ENCODE data around the gene SLC41A1.

The SLC41A1 gene

GRCh38 chr1:205817364-205817763 lies 4.4 kb upstream of the SLC41A1 start:
- peaks cover 7% of the 10 kb centered on the region for H3K4me1 ChIP-seq (ENCODE audit: control insufficient read depth, insufficient read depth, low read length)
- no peaks in the 10 kb centered on the region for H3K36me3 ChIP-seq (ENCODE audit: control insufficient read depth, insufficient read depth, low read length)
- H3K4me3 ChIP-seq (ENCODE audit: low read depth, low read length) = no peak overlapping the region
- H3K9me3 ChIP-seq (ENCODE audit: control insufficient read depth, insufficient read depth, low read length) = no peaks in the 10 kb centered on the region
- H3K27me3 ChIP-seq (ENCODE audit: control insufficient read depth, insufficient read depth, low read length) = peaks cover 12% of the 10 kb centered on the region
- H3K9ac ChIP-seq (ENCODE audit: low read depth, low read length) = no peak overlapping the region

DNA sequence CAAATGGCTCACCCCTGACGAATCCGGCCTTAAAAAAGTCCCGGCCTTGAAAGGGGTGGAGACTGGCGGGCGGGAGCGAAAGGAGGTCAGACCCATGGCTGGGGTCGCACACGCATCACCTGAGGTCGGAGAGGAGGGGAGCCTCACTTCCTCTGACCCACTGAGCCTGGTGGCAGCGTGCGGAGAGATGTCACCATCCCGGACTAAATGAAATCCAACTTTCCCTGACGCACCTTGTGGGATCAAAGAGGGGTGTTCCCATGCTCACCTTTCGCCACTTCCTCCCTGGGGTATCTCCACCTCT lies 709 bp upstream of the SLC41A1 start:
- H3K9me3 ChIP-seq (ENCODE audit: control insufficient read depth, insufficient read depth, low read length) = no peaks in the 10 kb centered on the region
- H3K4me3 ChIP-seq (ENCODE audit: low read depth, low read length) = peak overlapping the region; percentile 86
- peak overlapping the region; percentile 88 for H3K9ac ChIP-seq (ENCODE audit: low read depth, low read length)
- H3K27me3 ChIP-seq (ENCODE audit: control insufficient read depth, insufficient read depth, low read length) = peaks cover 12% of the 10 kb centered on the region
- H3K36me3 ChIP-seq (ENCODE audit: control insufficient read depth, insufficient read depth, low read length) = peaks cover 8% of the 10 kb centered on the region
- peaks cover 16% of the 10 kb centered on the region for H3K4me1 ChIP-seq (ENCODE audit: control insufficient read depth, insufficient read depth, low read length)

GRCh38 chr1:205812271-205812877 lies 624 bp downstream of the SLC41A1 start:
- Histone ChIP-seq H3K4me1 (ENCODE audit: control insufficient read depth, insufficient read depth, low read length) (peaks cover 16% of the 10 kb centered on the region), H3K27me3 (ENCODE audit: control insufficient read depth, insufficient read depth, low read length) (peaks cover 12% of the 10 kb centered on the region), H3K9ac (ENCODE audit: low read depth, low read length) (peak overlapping the region; percentile 38), H3K9me3 (ENCODE audit: control insufficient read depth, insufficient read depth, low read length) (no peaks in the 10 kb centered on the region), H3K36me3 (ENCODE audit: control insufficient read depth, insufficient read depth, low read length) (peaks cover 8% of the 10 kb centered on the region), H3K4me3 (ENCODE audit: low read depth, low read length) (peak overlapping the region; percentile 86)

GRCh38 chr1:205811660-205812059 lies 1.3 kb downstream of the SLC41A1 start:
- peaks cover 16% of the 10 kb centered on the region for H3K4me1 ChIP-seq (ENCODE audit: control insufficient read depth, insufficient read depth, low read length)
- no peak overlapping the region for H3K9ac ChIP-seq (ENCODE audit: low read depth, low read length)
- H3K36me3 ChIP-seq (ENCODE audit: control insufficient read depth, insufficient read depth, low read length) = peaks cover 8% of the 10 kb centered on the region
- peaks cover 12% of the 10 kb centered on the region for H3K27me3 ChIP-seq (ENCODE audit: control insufficient read depth, insufficient read depth, low read length)
- no peaks in the 10 kb centered on the region for H3K9me3 ChIP-seq (ENCODE audit: control insufficient read depth, insufficient read depth, low read length)
- peak overlapping the region; percentile 86 for H3K4me3 ChIP-seq (ENCODE audit: low read depth, low read length)

- no peaks in the 10 kb centered on the region for H3K9me3 ChIP-seq (ENCODE audit: control insufficient read depth, insufficient read depth, low read length)
- H3K9ac ChIP-seq (ENCODE audit: low read depth, low read length) = no peak overlapping the region
- no peak overlapping the region for H3K4me3 ChIP-seq (ENCODE audit: low read depth, low read length)
- H3K4me1 ChIP-seq (ENCODE audit: control insufficient read depth, insufficient read depth, low read length) = peaks cover 16% of the 10 kb centered on the region
- peaks cover 8% of the 10 kb centered on the region for H3K36me3 ChIP-seq (ENCODE audit: control insufficient read depth, insufficient read depth, low read length)
- peaks cover 12% of the 10 kb centered on the region for H3K27me3 ChIP-seq (ENCODE audit: control insufficient read depth, insufficient read depth, low read length)
Observed at GRCh38 chr1:205810448-205811157, 2.4 kb downstream of the SLC41A1 start.

GRCh38 chr1:205809942-205810345 lies 3.1 kb downstream of the SLC41A1 start:
- no peak overlapping the region for H3K9ac ChIP-seq (ENCODE audit: low read depth, low read length)
- peaks cover 16% of the 10 kb centered on the region for H3K4me1 ChIP-seq (ENCODE audit: control insufficient read depth, insufficient read depth, low read length)
- H3K36me3 ChIP-seq (ENCODE audit: control insufficient read depth, insufficient read depth, low read length) = peaks cover 8% of the 10 kb centered on the region
- no peaks in the 10 kb centered on the region for H3K9me3 ChIP-seq (ENCODE audit: control insufficient read depth, insufficient read depth, low read length)
- peaks cover 10% of the 10 kb centered on the region for H3K27me3 ChIP-seq (ENCODE audit: control insufficient read depth, insufficient read depth, low read length)
- H3K4me3 ChIP-seq (ENCODE audit: low read depth, low read length) = no peak overlapping the region

GRCh38 chr1:205809469-205809868 lies 3.5 kb downstream of the SLC41A1 start:
- peaks cover 16% of the 10 kb centered on the region for H3K4me1 ChIP-seq (ENCODE audit: control insufficient read depth, insufficient read depth, low read length)
- no peak overlapping the region for H3K9ac ChIP-seq (ENCODE audit: low read depth, low read length)
- H3K27me3 ChIP-seq (ENCODE audit: control insufficient read depth, insufficient read depth, low read length) = peaks cover 5% of the 10 kb centered on the region
- H3K9me3 ChIP-seq (ENCODE audit: control insufficient read depth, insufficient read depth, low read length) = no peaks in the 10 kb centered on the region
- H3K36me3 ChIP-seq (ENCODE audit: control insufficient read depth, insufficient read depth, low read length) = peaks cover 8% of the 10 kb centered on the region
- no peak overlapping the region for H3K4me3 ChIP-seq (ENCODE audit: low read depth, low read length)

DNA sequence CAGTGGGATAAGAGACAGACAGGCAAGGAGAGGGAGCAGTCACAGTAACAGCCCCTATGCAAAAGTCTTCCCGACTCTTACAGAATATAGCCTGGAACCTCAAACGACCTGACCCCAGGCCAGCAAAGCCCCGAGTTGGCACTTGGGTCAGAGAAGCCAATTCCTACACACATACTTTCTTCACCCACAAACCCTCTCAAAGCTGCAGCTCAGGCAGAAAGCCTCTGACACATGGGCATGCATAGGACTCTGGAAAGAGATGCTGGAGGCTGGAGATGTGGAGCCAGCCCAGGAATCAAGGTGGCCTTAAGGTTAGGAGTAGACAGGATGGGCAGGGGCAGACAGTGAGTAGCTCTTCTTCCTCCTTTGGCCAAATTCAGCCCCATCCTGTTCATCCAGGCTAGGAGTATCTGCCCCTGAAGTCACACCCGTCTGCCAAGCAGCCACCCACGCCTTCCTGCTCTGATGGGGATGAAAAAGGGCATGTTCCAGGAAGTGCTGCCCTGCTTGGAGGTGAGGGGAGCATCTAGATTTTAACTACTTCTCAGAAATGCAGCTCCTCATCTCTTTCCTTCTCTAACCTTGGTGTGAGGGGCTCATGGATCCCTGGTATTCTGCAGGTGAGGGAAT lies 7.8 kb downstream of the SLC41A1 start:
- H3K36me3 ChIP-seq (ENCODE audit: control insufficient read depth, insufficient read depth, low read length) = peaks cover 9% of the 10 kb centered on the region
- peaks cover 6% of the 10 kb centered on the region for H3K4me1 ChIP-seq (ENCODE audit: control insufficient read depth, insufficient read depth, low read length)
- H3K9me3 ChIP-seq (ENCODE audit: control insufficient read depth, insufficient read depth, low read length) = no peaks in the 10 kb centered on the region
- no peak overlapping the region for H3K4me3 ChIP-seq (ENCODE audit: low read depth, low read length)
- H3K9ac ChIP-seq (ENCODE audit: low read depth, low read length) = no peak overlapping the region
- no peaks in the 10 kb centered on the region for H3K27me3 ChIP-seq (ENCODE audit: control insufficient read depth, insufficient read depth, low read length)

- peaks cover 6% of the 10 kb centered on the region for H3K36me3 ChIP-seq (ENCODE audit: control insufficient read depth, insufficient read depth, low read length)
- H3K27me3 ChIP-seq (ENCODE audit: control insufficient read depth, insufficient read depth, low read length) = no peaks in the 10 kb centered on the region
- no peak overlapping the region for H3K4me3 ChIP-seq (ENCODE audit: low read depth, low read length)
- peaks cover 6% of the 10 kb centered on the region for H3K4me1 ChIP-seq (ENCODE audit: control insufficient read depth, insufficient read depth, low read length)
- no peaks in the 10 kb centered on the region for H3K9me3 ChIP-seq (ENCODE audit: control insufficient read depth, insufficient read depth, low read length)
- no peak overlapping the region for H3K9ac ChIP-seq (ENCODE audit: low read depth, low read length)
Observed at GRCh38 chr1:205804605-205805004, 8.4 kb downstream of the SLC41A1 start.

GRCh38 chr1:205803986-205804385 lies 9.0 kb downstream of the SLC41A1 start:
- no peaks in the 10 kb centered on the region for H3K4me1 ChIP-seq (ENCODE audit: control insufficient read depth, insufficient read depth, low read length)
- no peaks in the 10 kb centered on the region for H3K9me3 ChIP-seq (ENCODE audit: control insufficient read depth, insufficient read depth, low read length)
- no peak overlapping the region for H3K4me3 ChIP-seq (ENCODE audit: low read depth, low read length)
- peaks cover 12% of the 10 kb centered on the region for H3K36me3 ChIP-seq (ENCODE audit: control insufficient read depth, insufficient read depth, low read length)
- H3K27me3 ChIP-seq (ENCODE audit: control insufficient read depth, insufficient read depth, low read length) = no peaks in the 10 kb centered on the region
- H3K9ac ChIP-seq (ENCODE audit: low read depth, low read length) = no peak overlapping the region

GRCh38 chr1:205802060-205802459 lies 10.9 kb downstream of the SLC41A1 start:
- Histone ChIP-seq H3K4me3 (ENCODE audit: low read depth, low read length) (no peak overlapping the region), H3K36me3 (ENCODE audit: control insufficient read depth, insufficient read depth, low read length) (peaks cover 29% of the 10 kb centered on the region), H3K27me3 (ENCODE audit: control insufficient read depth, insufficient read depth, low read length) (no peaks in the 10 kb centered on the region), H3K9me3 (ENCODE audit: control insufficient read depth, insufficient read depth, low read length) (no peaks in the 10 kb centered on the region), H3K4me1 (ENCODE audit: control insufficient read depth, insufficient read depth, low read length) (no peaks in the 10 kb centered on the region), H3K9ac (ENCODE audit: low read depth, low read length) (peak overlapping the region; percentile 29)
